KG1 (cell line): ENCODE measurements around the gene ZNF334.

Source experiments
- DNase-seq: peaks from one replicate; lab custom pipeline; 2025; lab: John Stamatoyannopoulos, UW

The ZNF334 gene

GRCh38 chr20:46512943-46513844, at the start of gene ZNF334:
TSS of gene ZNF334 (minus strand) at chr20:46513559. CDS start at chr20:46512102, 1,457 bp downstream.
- no peak for DNase-seq

- DNase-seq: peak; percentile 6
These were observed 49.2 kb upstream of the ZNF334 start for GRCh38 chr20:46562373-46563169.

GRCh38 chr20:46562009-46562372, 48.6 kb upstream of the ZNF334 start:
- DNase-seq: no peak

GRCh38 chr20:46559685-46560440, 46.5 kb upstream of the ZNF334 start:
- DNase-seq: no peak

GRCh38 chr20:46559001-46559400, 45.6 kb upstream of the ZNF334 start:
- DNase-seq: no peak

GRCh38 chr20:46558511-46558959, 45.2 kb upstream of the ZNF334 start:
- no peak for DNase-seq

- DNase-seq: no peak
These were observed 44.0 kb upstream of the ZNF334 start for GRCh38 chr20:46557231-46557956.

- no peak for DNase-seq
These were observed 42.1 kb upstream of the ZNF334 start for GRCh38 chr20:46555370-46555956.

- no peak for DNase-seq
These were observed 41.5 kb upstream of the ZNF334 start for GRCh38 chr20:46554828-46555227.

- no peak for DNase-seq
These were observed 40.6 kb upstream of the ZNF334 start for GRCh38 chr20:46553926-46554325.

GRCh38 chr20:46552460-46553420, 39.4 kb upstream of the ZNF334 start:
- peak; percentile 75 for DNase-seq

GRCh38 chr20:46551522-46552381, 38.4 kb upstream of the ZNF334 start:
- DNase-seq: no peak

- DNase-seq: no peak
These were observed 37.1 kb upstream of the ZNF334 start, which contains the start of gene OCSTAMP for GRCh38 chr20:46550461-46550860. TSS of gene OCSTAMP (minus strand) at chr20:46550654. CDS start at chr20:46550560, 94 bp downstream.

GRCh38 chr20:46549188-46549972, 36.0 kb upstream of the ZNF334 start:
- no peak for DNase-seq

- DNase-seq: no peak
These were observed 35.3 kb upstream of the ZNF334 start for GRCh38 chr20:46548688-46549087.

GRCh38 chr20:46547995-46548394, 34.6 kb upstream of the ZNF334 start:
- DNase-seq: no peak

- DNase-seq: no peak
These were observed 33.6 kb upstream of the ZNF334 start for GRCh38 chr20:46546936-46547335.

- no peak for DNase-seq
These were observed 32.9 kb upstream of the ZNF334 start for GRCh38 chr20:46546298-46546697.
